Ishikawa (cell line): ENCODE data around the gene HS2ST1.

ENCODE experiments used
- CEBPB ChIP-seq: IDR thresholded peaks from 2 replicates; pipeline ENCODE4 v1.6.1; 2012
- EGR1 ChIP-seq: IDR thresholded peaks from 2 replicates; pipeline ENCODE4 v1.6.1; 2012
- EP300 ChIP-seq: IDR thresholded peaks from 2 replicates; pipeline ENCODE4 v1.6.1; 2012; ENCODE audit warnings: borderline replicate concordance
- FOXM1 ChIP-seq: IDR thresholded peaks from 2 replicates; pipeline ENCODE4 v1.6.1; 2012; ENCODE audit warnings: low read depth, borderline replicate concordance
- RAD21 ChIP-seq: IDR thresholded peaks from 2 replicates; pipeline ENCODE4 v1.6.1; 2012; ENCODE audit warnings: low read depth
- YY1 ChIP-seq: IDR thresholded peaks from 2 replicates; pipeline ENCODE4 v1.6.1; 2012; ENCODE audit warnings: low read depth

DNA sequence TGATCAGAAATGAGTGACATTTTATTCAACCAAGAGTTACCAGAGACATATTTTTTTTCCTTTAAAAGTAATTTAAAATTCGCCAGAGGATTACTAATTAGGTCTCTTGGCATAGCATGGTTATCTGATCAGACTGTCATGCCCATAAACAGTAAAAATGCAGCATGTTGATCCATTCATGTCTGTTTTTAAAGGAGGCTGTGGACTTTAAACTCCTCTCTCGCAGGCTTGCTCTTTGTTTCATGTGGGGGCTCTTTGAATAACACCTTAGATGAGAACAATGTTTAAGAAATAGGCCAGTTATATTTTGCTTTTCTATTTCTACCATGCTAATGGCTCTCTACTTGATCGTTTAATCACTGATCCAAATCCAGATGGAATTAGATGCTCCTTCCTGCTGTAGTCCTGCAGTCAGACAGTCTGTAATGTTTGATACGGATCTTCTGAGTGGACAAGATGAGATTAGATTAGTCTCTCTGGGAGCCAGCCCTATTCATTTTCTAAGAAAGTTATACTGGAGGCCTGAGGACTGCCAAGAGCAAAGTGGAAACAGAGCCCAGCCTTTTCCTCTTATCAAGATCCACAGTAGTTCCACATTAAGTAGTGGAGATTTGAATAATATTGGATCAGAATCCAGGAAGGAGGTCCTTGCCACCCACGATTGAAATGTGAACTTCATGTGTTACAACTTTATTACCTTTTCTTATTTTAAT, 197.4 kb downstream of the HS2ST1 start:
- TF ChIP-seq YY1 (no peak), RAD21 (no peak), FOXM1 (no peak), CEBPB (no peak), EP300 (no peak), EGR1 (no peak)
